Muscle layer of duodenum (tissue), 2 donors: Measurements from ENCODE around the gene FES.
"Not testable (repeated sequence)": the region's sequence is repeated elsewhere in the genome, so short reads cannot be mapped to it uniquely, and the experiment has no call there.

Source experiments
- H3K27ac ChIP-seq: one replicate; pipeline ENCODE4 v1.7.0; 2013; ENCODE audit warnings: mild to moderate bottlenecking, low read length
- H3K27me3 ChIP-seq: one replicate; pipeline ENCODE4 v1.7.0; 2013; ENCODE audit warnings: low read depth, mild to moderate bottlenecking, control low read depth, low read length
- H3K36me3 ChIP-seq, 2 donors: one replicate each; pipeline ENCODE4 v1.7.0; 2013; ENCODE audit warnings: low read length in 2 of 2, control low read depth in 1 of 2, mild to moderate bottlenecking in 1 of 2; ENCODE audit not compliant: insufficient read depth in 2 of 2, control insufficient read depth in 1 of 2
- H3K4me1 ChIP-seq, 2 donors: one replicate each; pipeline ENCODE4 v1.7.0; 2013; ENCODE audit warnings: low read length in 2 of 2, mild to moderate bottlenecking in 2 of 2, control low read depth in 1 of 2, moderate library complexity in 1 of 2; ENCODE audit not compliant: insufficient read depth in 2 of 2, control insufficient read depth in 1 of 2
- H3K4me3 ChIP-seq, 2 donors: one replicate each; pipeline ENCODE4 v1.7.0; 2013; ENCODE audit warnings: low read length in 2 of 2, low read depth in 1 of 2, mild to moderate bottlenecking in 1 of 2
- H3K9me3 ChIP-seq, 2 donors: one replicate each; pipeline ENCODE4 v1.7.0; 2013; ENCODE audit warnings: low read length in 2 of 2, control low read depth in 1 of 2, mild to moderate bottlenecking in 1 of 2; ENCODE audit not compliant: control insufficient read depth in 1 of 2
- donor health status: healthy.

Gene FES

DNA sequence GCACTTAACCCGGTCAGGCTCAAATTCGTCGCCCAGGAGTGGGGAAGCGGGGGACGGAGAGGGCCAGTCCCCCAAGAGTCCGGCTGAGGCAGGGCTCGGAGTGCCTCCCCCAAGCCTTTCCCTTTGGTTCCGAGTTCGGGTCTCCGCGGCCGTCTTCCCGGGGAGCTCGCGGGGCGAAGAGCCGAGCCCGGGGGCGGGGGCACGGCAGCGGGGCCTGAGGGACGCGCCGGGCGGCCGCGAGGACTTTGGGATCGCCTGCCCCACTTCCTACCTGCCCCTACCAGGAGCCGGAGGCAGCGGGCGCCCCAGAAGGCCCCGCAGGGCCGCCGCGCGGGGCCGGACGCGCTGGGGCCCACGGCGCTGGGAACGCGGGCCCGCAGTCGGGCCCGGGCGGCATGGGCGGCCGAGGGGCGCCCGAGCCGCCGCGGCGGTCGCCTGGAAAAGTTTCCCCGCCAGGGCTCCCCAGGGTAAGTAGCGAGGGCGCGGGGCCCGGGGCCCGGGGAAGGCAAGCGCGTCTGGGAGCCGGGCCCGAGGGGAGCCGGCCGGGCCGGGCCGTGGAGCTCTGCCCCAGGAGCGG lies 13.1 kb upstream of the FES start:
- peaks cover under 1 to 9% of the 10 kb centered on the region in 2 donors for H3K36me3 ChIP-seq
- no peaks in the 10 kb centered on the region for H3K9me3 ChIP-seq
- peaks cover 27 to 42% of the 10 kb centered on the region in 2 donors for H3K4me1 ChIP-seq
- no peaks in the 10 kb centered on the region for H3K27me3 ChIP-seq
- H3K4me3 ChIP-seq, result peak overlapping the region; percentile 73 to 78
- H3K27ac ChIP-seq, result peak overlapping the region; percentile 88

DNA sequence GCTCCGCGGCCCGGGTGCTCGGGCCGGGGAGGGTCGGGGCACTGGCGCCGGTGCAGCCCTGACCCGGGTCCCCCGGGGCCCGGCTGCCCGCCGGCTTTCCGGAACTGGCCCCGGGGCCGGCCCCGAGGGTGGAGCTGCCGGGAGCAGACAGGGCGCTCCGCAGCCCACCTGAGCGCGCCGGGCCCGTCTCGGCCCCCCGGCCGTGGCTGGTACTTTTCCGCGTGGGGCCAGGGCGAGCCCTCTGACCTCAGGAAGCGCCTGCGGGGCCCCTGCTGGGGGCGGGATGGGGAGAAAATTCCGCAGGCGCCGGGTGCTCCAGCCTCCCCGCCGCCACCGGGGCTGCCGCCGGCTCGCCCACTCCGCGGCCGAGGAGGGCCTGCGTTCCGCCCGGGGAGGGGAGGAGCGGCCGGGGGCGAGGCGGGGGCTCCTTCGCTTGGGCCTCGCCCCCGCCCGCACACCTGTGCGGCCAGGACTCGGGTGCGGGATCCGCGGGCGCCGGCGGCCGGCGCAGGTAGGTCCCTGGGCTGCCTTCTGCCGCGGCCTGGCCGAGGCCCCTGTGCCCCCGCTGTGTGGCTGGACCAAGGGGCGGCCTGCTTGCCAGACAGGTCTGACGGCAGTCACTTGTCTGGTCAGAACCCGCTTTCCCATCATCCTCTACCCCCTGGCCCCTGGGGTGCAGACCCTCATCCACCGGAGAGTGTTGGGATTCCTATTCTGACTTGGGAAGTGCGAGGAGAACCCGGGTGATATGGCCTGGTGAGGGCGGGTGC lies 12.4 kb upstream of the FES start:
- H3K27ac ChIP-seq, result peak overlapping the region; percentile 80
- no peaks in the 10 kb centered on the region for H3K9me3 ChIP-seq
- H3K4me1 ChIP-seq, result peaks cover 27 to 42% of the 10 kb centered on the region in 2 donors
- H3K36me3 ChIP-seq, result peaks cover 7 to 16% of the 10 kb centered on the region in 2 donors
- no peaks in the 10 kb centered on the region for H3K27me3 ChIP-seq
- H3K4me3 ChIP-seq, result peak overlapping the region; percentile 78

DNA sequence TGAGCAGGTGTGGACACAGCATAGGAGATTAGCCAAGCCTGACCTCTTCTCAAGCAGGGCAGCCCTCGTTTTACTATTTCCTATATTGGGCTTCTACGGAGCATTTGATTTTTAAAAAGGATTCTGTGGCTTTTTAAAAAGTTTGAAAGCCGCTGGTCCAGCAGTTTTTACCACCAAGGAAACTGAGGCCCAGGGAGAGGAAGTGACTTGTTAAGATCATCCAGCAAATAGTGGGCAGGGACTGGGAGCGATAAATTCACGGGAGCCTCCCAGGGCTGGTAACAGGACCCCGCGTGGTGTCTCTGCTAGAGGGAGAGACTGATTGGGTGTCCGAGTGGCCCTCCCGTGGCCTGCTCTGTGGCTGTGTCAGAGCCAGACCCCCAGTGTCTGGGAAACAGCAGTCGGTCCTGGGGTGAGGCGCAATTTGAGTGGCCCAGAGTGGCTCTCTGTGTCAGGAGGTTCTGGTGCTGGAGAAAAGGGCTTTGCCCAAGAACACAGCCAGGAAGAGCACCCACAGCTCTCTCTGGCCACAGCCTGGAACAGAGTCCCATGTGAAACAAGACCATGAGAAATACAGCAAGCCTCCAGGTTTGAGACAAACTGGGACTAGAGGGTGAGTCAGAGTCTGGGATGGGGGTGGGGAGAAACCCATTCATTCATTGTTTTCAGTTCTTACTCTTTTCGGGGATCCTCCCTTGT lies 11.7 kb upstream of the FES start:
- Histone ChIP-seq H3K36me3 (peaks cover 14 to 23% of the 10 kb centered on the region in 2 donors), H3K27me3 (no peaks in the 10 kb centered on the region), H3K4me3 (peak overlapping the region; percentile 78), H3K27ac (peak overlapping the region; percentile 80), H3K9me3 (no peaks in the 10 kb centered on the region), H3K4me1 (peaks cover 27 to 42% of the 10 kb centered on the region in 2 donors)

DNA sequence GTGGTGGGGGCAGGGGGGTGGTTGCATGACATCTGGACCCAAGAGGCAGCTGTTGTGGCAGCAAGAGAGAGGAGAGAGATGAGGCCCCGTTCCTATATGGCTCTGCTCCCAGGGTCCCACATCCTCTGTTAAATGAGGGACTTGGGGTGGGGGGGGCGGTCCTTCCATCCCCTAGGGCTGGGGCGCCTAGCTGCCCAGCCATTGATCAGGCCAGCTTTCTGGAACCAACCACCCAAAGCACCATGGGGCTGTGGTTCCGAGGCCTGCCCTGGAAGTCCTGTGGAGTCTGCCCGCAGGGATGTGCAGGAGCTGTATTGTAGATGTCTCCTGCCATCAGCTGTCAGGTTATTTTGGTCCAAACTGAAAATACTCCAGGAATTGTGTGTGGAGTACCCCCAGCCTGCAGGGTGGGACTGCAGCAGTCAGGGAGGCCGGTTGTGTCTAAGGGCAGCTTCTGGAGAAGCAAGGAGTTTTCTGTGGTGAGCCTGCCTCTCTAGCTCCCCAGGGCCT lies 10.8 kb upstream of the FES start:
- H3K4me1 ChIP-seq, result peaks cover 27 to 42% of the 10 kb centered on the region in 2 donors
- H3K27me3 ChIP-seq, result no peaks in the 10 kb centered on the region
- H3K9me3 ChIP-seq, result no peaks in the 10 kb centered on the region
- H3K27ac ChIP-seq, result peak overlapping the region; percentile 80
- peaks cover 23 to 32% of the 10 kb centered on the region in 2 donors for H3K36me3 ChIP-seq
- peak overlapping the region in 1 of 2 donors; percentile 78 for H3K4me3 ChIP-seq

DNA sequence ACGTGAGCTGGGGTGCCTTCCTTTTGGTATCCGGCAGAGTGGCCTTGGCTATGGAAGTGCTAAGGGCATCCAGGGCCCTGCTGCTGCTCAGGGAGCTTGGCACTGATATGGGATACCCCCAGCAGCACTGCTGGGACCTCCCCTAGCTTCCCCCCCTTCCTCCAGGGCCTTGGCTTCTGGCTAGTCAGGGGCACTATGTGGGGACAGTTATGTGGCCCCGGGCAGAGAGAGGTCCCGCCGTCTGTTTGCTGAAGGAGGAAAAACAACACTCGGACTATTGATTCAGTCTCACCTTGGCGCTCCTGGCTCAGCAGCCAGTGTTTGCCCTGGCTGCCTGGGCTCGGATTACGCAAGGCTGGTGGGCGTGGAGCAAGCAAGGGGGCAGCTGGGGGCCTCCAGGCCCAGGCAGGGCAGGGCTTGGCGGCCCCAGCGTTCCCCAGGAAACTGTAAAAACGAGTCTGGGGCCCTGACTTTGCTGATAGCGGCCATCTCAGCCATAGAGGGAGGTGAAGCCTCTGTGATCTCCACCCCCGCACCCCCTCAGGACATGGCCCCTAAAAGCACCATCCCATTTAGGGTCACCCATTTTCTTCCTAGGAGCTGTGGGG lies 10.2 kb upstream of the FES start:
- peaks cover 29 to 38% of the 10 kb centered on the region in 2 donors for H3K36me3 ChIP-seq
- H3K27me3 ChIP-seq, result no peaks in the 10 kb centered on the region
- H3K4me3 ChIP-seq, result peak overlapping the region in 1 of 2 donors; percentile 78
- peak overlapping the region; percentile 80 for H3K27ac ChIP-seq
- no peaks in the 10 kb centered on the region for H3K9me3 ChIP-seq
- H3K4me1 ChIP-seq, result peaks cover 23 to 38% of the 10 kb centered on the region in 2 donors

DNA sequence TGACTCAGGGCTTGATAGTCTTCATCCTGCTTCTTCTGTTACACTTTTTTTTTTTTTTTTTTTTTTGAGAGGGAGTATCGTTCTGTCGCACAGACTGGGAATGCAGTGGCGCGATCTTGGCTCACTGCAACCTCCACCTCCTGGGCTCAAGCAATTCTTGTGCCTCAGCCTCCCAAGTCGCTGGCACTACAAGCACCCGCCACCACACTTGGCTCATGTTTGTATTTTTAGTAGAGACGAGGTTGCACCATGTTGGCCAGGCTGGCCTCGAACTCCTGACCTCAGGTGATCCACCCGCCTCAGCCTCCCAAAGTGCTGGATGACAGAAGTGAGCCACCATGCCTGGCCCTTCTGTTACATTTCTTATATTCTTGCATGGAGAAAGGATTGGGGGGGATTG lies 9.3 kb upstream of the FES start:
- not testable (repeated sequence) for H3K9me3 ChIP-seq, H3K27ac ChIP-seq, H3K27me3 ChIP-seq, H3K4me3 ChIP-seq
- H3K36me3 ChIP-seq, result peaks cover 37 to 47% of the 10 kb centered on the region in 2 donors
- H3K4me1 ChIP-seq, result peaks cover 15 to 30% of the 10 kb centered on the region in 2 donors

DNA sequence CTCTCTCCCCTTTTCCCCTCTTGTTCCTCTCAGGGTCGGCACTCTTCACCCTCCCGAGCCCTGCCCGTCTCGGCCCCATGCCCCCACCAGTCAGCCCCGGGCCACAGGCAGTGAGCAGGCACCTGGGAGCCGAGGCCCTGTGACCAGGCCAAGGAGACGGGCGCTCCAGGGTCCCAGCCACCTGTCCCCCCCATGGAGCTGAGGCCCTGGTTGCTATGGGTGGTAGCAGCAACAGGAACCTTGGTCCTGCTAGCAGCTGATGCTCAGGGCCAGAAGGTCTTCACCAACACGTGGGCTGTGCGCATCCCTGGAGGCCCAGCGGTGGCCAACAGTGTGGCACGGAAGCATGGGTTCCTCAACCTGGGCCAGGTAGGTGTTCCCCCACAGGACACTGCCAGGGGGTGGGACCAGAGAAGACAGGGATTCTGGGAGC lies 8.7 kb upstream of the FES start:
- Histone ChIP-seq H3K4me1 (peaks cover 9 to 26% of the 10 kb centered on the region in 2 donors), H3K36me3 (peaks cover 40 to 52% of the 10 kb centered on the region in 2 donors), H3K27ac (no peak overlapping the region), H3K9me3 (no peaks in the 10 kb centered on the region), H3K4me3 (no peak overlapping the region), H3K27me3 (no peaks in the 10 kb centered on the region)

DNA sequence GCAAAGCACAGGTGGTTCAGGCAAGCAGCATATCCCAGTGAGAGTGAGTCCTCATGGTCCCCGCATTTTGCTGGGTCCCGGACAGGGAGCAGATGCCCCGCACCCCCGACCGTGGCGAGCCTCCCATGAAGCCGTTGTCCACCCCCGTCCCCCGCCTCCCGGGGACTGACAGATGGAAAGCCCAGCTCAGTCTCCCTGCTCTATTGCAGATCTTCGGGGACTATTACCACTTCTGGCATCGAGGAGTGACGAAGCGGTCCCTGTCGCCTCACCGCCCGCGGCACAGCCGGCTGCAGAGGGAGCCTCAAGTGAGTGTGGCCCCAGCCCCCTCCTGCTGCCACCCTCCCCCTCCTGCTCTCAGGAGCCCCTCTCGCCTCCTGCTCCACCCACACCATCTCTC lies 8.3 kb upstream of the FES start:
- Histone ChIP-seq H3K27me3 (no peaks in the 10 kb centered on the region), H3K36me3 (peaks cover 43 to 57% of the 10 kb centered on the region in 2 donors), H3K4me1 (peaks cover 8 to 22% of the 10 kb centered on the region in 2 donors), H3K27ac (no peak overlapping the region), H3K9me3 (no peaks in the 10 kb centered on the region), H3K4me3 (no peak overlapping the region)

DNA sequence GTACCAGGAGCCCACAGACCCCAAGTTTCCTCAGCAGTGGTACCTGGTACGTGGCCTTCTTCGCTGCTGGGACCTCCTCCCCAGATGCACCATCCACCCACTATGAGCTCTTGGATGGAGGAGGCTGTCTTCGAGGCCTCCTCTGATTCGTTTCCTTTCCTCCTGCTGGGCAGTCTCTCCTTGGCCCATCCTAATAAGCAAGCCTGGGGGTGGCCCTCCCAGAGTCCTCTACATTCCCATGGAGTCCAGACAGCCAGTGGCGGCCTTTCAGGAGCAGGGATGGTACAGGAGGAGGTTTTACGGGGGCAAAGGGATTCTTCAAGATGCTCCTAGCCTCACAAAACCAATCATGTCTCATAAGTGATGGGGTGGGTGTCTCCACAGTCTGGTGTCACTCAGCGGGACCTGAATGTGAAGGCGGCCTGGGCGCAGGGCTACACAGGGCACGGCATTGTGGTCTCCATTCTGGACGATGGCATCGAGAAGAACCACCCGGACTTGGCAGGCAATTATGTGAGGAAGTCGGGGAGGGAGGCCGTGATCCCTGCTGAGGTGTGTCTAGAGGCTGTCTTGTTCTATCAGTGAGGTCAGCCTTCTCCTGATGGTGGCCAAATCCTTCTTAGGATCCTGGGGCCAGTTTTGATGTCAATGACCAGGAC lies 7.7 kb upstream of the FES start:
- no peaks in the 10 kb centered on the region for H3K27me3 ChIP-seq
- H3K4me1 ChIP-seq, result peaks cover 8 to 22% of the 10 kb centered on the region in 2 donors
- H3K27ac ChIP-seq, result no peak overlapping the region
- H3K36me3 ChIP-seq, result peaks cover 43 to 63% of the 10 kb centered on the region in 2 donors
- no peaks in the 10 kb centered on the region for H3K9me3 ChIP-seq
- H3K4me3 ChIP-seq, result no peak overlapping the region

DNA sequence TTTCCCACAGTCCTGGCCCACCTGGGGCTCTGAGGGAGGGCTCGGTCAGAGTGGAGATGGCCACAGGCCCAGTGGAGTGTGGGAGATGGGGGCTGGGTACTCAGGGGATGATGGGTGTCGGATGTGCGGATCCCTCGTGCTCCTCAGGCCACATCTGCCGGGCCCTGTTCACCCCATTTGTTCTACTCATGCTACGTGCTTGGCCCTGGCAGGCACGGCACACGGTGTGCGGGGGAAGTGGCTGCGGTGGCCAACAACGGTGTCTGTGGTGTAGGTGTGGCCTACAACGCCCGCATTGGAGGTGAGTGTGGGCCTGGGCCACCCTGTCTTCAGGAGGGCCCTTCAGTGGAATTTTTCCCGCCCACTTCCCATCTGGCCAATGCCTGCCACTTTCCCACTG lies 7.0 kb upstream of the FES start:
- Histone ChIP-seq H3K4me3 (no peak overlapping the region), H3K4me1 (peaks cover 8 to 21% of the 10 kb centered on the region in 2 donors), H3K9me3 (no peaks in the 10 kb centered on the region), H3K36me3 (peaks cover 43 to 70% of the 10 kb centered on the region in 2 donors), H3K27ac (no peak overlapping the region), H3K27me3 (no peaks in the 10 kb centered on the region)
